GM10847 (cell line): ENCODE results near the gene FADS2.

Source experiments
- POLR2A ChIP-seq: IDR thresholded peaks from 2 replicates; pipeline ENCODE4 v1.6.1; 2011; ENCODE audit not compliant: insufficient read length; ENCODE audit errors: extremely low read depth

The FADS2 gene

DNA sequence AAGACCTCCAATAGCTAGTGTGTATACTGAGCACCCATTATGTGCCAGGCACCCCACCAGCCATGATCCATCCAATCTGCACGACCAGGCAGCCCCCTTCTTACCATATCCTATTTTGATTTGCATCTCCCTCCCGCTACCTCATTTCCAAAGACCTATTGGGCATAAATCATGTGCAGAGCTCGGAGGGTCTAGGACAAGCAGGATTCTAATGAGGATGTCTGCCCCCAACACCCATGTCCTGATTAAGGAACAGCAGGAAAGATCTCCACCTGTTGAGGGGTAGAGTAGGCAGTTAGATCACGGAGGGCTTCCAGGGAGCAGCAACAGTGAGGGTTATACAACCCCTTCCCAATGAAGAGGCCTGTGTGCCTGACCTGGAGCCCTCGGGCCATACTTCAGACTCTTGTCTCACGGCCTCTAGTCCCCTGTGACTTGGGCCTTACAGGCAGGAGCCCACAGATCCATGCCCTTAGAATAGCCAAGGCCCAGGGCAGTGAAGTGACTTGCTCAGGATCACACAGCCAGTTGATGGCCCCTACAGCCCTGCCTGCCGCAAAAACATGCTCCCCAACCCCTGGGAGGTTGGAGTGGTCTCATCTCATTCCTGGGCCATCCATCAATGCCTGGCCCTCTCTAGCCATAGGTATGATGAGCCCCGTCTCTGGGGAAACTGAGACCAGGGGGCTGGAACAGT, 85.7 kb downstream of the FADS2 start:
- no peak for TF ChIP-seq POLR2A

DNA sequence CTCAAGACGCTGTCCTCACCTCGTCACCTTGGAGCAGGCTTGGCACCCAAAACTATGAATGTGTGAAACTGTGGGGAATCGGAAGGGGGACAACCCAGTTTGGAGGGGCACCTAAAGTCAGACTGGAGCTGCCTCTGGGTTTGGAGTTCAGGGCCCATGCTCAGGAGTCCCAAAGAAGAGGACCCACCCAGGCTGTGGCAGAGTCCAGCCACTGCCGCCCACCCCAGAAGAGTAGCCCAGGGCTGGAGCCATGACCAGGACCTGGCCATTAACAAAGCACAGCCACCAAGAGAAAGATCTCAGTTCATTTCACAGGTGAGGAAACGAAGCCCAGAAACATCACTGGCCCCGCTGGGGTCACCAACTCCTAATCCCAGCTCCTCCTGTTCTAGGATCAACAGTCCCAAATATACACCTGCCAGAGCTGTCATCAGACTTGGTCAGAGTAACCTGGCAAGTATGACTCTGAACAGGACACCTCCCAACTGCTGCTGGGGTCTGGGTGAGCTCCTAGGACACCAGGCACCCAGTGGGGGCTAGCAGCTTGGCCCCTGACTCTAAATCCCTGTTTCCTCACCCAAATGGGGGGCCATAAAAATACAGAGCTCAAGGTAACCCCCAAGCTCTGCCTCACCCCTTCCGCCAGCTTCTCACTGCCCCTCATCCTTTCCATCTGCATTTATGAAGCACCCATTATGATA, 86.5 kb downstream of the FADS2 start:
- TF ChIP-seq POLR2A, result no peak

DNA sequence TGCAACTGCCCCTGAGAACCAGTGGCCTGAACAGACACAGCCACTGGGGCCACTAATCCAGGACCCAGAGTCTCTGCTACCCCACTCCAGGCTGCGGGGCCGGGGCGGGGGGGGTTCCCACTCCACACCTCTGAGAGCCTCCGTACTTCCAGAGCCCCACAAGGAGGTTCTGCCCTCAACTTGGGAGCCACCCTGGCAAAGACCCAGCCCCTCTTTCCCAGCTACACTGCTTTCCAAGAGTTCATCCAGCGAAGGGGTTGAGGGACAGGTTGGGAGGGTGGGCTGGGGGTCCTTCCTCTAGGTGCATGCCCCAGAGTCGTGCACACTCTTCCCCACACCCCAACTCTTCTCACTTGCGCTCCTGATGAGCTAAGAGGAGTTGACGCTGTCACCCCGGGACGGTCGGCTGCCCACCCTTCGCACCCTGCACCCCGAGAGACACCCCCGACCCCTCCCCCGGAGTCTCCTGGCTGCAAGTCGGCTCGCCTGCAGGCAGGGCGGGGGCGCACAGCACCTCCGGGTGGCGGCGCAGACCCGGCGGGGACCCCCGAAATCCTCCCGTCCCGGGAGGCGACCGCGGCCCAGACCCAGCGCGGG, 88.7 kb downstream of the FADS2 start:
- TF ChIP-seq POLR2A, result no peak
